Testis (tissue), 2 donors: ENCODE results near the gene RAPH1.
"Not testable (repeated sequence)": the region's sequence is repeated elsewhere in the genome, so short reads cannot be mapped to it uniquely, and the experiment has no call there.

ENCODE experiments used
- POLR2A ChIP-seq: fragments of 450-650 bp; IDR thresholded peaks from one replicate; pipeline ENCODE4 v1.6.1; 2017; ENCODE audit warnings: antibody characterized with exemption, mild to moderate bottlenecking, moderate library complexity
- TF ChIP-seq, protein P1 (sequence below), 3 experiments: fragments of 450-650 bp in 2 of 3; fragments of 200-600 bp in 1 of 3; sonication (generic) in 1 of 3; IDR thresholded peaks; one replicate each; pipeline ENCODE4 v1.5.1; 2016 to 2019; ENCODE audit warnings: antibody characterized with exemption in 3 of 3, mild to moderate bottlenecking in 2 of 3, moderate library complexity in 1 of 3

DNA sequence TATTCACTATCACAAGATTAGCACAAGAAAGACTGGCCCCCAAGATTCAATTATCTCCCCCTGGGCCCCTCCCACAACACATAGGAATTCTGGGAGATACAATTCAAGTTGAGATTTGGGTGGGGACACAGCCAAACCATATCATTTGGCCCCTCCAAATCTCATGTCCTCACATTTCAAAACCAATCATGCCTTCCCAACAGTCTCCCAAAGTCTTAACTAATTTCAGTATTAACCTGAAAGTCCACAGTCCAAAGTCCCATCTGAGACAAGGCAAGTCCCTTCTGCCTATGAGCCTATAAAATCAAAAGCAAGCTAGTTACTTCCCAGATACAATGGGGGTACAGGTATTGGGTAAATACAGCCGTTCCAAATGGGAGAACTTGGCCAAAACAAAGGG lies 31.6 kb downstream of the RAPH1 start:
- TF ChIP-seq, protein P1, sequence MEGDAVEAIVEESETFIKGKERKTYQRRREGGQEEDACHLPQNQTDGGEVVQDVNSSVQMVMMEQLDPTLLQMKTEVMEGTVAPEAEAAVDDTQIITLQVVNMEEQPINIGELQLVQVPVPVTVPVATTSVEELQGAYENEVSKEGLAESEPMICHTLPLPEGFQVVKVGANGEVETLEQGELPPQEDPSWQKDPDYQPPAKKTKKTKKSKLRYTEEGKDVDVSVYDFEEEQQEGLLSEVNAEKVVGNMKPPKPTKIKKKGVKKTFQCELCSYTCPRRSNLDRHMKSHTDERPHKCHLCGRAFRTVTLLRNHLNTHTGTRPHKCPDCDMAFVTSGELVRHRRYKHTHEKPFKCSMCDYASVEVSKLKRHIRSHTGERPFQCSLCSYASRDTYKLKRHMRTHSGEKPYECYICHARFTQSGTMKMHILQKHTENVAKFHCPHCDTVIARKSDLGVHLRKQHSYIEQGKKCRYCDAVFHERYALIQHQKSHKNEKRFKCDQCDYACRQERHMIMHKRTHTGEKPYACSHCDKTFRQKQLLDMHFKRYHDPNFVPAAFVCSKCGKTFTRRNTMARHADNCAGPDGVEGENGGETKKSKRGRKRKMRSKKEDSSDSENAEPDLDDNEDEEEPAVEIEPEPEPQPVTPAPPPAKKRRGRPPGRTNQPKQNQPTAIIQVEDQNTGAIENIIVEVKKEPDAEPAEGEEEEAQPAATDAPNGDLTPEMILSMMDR (IDR thresholded peaks at IDR 0.05) = not testable (repeated sequence)
- not testable (repeated sequence) for TF ChIP-seq POLR2A
